Activated CD4-positive, alpha-beta T cell treated with anti-CD3 and anti-CD28 coated beads, Interleukin-2, amount 50 U/mL, for 4 hours (primary cell): ENCODE results near the gene PNPO.
A peak's percentile ranks its signal among the peaks of the same experiment; 100 is the strongest.

Experiments used
- DNase-seq, 2 experiments: peaks; one replicate each; pipeline ENCODE4 v3.0.0-alpha.2; 2020

The PNPO gene

DNA sequence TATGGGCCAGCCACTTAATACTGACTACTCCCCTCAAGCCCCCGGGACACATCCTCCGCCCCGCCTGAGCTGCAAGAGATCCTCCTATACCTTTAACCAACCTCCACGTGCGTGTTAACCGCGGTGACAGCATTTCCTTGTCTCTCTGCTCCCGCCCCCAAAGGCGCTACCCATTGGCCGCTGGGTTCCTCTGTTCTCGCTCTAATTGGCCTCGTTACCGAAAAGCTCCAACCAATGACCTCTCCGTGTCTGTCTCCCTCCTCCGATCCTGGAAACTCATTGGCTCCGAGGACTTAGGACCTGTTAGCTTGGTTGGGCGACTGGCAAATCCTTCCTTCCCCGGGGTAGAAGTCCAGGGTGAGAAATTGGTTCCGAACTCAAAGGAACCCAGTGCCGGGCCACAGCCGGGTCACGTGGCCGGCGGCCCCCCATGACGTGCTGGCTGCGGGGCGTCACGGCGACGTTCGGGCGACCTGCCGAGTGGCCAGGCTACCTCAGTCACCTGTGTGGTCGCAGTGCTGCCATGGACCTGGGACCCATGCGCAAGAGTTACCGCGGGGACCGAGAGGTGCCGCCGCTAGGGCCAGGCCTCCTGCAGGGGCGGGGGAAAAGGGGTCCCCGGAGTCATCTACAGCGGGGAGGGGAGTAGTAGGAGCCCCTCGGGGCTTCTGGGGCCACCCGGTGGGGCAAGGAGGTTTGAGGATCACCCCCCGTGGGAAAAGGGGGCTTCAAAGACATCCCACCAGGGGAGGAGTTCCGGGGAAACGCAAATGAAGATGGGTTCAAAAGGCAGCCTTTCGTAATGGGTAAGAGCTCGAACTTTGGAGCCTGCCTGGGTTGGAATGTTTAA, at the start of gene PNPO:
Gene PNPO (plus strand): TSS at position 326 of the 850 bp plus-strand sequence. CDS start 105 bp downstream, at position 431.
- DNase-seq: peak; percentile 92 to 94

- DNase-seq: no peak
These were observed 46.6 kb upstream of the PNPO start for GRCh38 chr17:47894498-47895346.

- DNase-seq: peak; percentile 8 to 20
These were observed 46.0 kb upstream of the PNPO start for GRCh38 chr17:47895347-47895855.

- DNase-seq: peak; percentile 99
These were observed 45.3 kb upstream of the PNPO start, which contains the start of gene SP2 for GRCh38 chr17:47895856-47896671. SP2 (plus strand) TSS chr17:47896236; CDS start chr17:47896287, 51 bp downstream.

- DNase-seq: no peak
These were observed 44.5 kb upstream of the PNPO start for GRCh38 chr17:47896672-47897490.

- DNase-seq: no peak
These were observed 43.8 kb upstream of the PNPO start for GRCh38 chr17:47897561-47897960.

GRCh38 chr17:47898241-47898640, 43.1 kb upstream of the PNPO start:
- DNase-seq: no peak

DNA sequence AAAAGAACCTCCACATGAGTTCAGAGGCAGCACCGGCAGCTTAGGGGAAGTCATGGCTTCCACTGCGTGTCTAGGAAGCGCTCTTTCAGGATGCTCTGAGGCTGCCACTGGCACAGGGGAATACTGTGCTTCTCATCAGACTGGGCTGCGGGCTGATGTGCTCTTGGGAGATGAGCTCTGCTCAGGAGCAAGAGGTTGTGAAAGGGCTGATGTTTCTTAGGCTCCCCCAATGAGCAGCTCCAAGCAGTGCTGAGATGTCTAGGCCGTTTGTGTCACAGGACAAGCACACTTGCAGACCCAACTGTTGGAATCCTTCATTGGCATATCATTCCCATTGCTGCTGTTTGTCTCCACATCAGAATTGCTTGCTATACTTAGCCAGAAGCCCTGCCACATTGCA, 41.7 kb upstream of the PNPO start:
- no peak for DNase-seq

GRCh38 chr17:47901423-47901822, 39.9 kb upstream of the PNPO start:
- no peak for DNase-seq

DNA sequence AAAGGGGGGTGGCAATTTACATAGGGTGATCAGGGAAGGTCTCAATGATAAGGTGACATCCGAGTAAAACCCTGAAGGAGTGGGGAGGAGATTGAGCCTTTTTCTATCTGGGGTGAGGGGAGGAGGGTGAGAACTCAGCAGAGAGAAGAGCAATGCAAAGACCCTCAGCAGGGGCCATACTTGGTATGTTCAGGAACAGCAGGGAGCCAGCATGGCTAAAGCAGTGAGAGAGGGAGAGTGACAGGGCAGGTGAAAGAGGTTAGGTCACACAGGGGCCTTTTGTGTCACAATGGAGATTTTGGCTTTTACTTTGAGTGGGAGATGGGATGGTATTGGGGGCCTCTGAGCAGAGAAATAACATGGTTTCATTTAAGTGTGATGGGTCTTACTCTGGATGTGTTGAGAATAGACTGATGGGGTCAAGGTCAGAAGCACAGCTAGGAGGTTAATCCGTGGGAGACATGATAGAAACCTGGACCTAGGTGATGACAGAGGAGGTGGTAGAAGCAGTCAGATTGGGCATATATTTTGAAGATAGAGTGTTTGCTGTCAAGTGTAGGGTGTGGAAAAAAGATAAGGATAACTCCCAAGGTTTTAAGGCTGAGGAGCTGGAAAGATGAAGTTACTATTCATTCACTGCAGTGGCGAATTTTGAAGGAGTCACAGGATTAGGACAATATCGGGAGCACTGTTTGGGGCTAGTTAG, 39.2 kb upstream of the PNPO start:
- DNase-seq: no peak

GRCh38 chr17:47905221-47905733, 36.1 kb upstream of the PNPO start:
- no peak for DNase-seq

DNA sequence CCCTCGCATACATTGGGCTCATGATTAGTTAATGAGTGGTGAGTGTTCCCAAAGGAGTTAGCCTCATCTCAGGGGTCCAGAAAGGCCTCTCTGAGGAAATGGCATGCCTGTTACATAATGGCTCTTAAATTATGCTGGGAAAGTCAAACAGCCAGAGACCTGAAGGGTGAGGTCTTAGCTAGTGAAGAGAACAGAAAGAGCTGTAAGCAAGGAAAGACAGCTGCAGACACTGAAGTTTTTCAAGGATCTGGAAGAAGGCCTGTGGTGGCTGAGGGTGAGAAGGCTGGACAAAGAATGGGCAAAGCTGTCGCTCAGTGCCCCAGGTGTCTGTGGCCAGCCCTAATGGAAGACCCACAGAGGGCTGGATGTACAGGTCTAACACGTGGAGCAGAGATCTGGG, 34.9 kb upstream of the PNPO start:
- no peak for DNase-seq

DNA sequence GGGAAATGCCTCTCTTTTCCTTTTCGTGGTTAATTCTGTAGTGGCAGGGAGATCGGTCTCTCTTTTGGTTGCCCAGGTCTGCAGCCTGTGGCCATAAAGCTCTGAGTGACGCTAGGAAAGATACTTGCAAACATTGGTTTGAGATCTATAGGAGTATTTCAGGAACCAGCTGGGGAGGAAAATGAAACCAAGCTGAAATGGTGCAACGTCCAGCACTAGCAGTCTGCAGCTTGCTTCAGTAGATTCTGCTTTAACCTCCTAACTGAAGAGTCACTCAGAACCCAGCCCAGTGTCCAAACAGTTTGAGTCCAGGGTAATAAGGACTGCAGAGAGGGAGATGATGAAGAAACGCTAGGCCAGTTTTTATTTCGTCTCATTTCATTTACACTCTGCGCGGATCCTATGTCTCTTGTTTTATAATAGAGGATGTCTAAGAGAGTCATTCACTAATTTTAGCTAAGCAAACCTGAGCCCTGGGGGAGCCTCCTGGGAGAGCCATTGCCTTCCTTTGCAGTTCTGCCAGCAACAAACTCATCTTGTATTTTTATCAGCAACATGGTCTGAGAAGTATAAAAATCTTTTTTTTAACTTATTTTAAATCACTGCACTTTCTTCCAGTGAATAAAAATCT, 33.3 kb upstream of the PNPO start:
- no peak for DNase-seq

GRCh38 chr17:47913050-47913449, 28.3 kb upstream of the PNPO start:
- no peak for DNase-seq

GRCh38 chr17:47914306-47914948, 26.9 kb upstream of the PNPO start:
- no peak for DNase-seq

GRCh38 chr17:47915776-47916398, 25.5 kb upstream of the PNPO start:
- DNase-seq: no peak

DNA sequence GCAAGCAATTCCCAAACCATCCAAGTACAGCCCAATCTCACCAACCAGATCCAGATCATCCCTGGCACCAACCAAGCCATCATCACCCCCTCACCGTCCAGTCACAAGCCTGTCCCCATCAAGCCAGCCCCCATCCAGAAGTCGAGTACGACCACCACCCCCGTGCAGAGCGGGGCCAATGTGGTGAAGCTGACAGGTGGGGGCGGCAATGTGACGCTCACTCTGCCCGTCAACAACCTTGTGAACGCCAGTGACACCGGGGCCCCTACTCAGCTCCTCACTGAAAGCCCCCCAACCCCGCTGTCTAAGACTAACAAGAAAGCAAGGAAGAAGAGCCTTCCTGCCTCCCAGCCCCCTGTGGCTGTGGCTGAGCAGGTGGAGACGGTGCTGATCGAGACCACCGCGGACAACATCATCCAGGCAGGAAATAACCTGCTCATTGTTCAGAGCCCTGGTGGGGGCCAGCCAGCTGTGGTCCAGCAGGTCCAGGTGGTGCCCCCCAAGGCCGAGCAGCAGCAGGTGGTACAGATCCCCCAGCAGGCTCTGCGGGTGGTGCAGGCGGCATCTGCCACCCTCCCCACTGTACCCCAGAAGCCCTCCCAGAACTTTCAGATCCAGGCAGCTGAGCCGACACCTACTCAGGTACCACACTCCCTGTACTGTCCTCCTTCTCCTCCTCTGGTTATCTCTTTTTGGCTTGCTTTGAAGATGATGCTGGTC, 24.7 kb upstream of the PNPO start:
- no peak for DNase-seq

GRCh38 chr17:47917581-47917980, 23.8 kb upstream of the PNPO start:
- no peak for DNase-seq

DNA sequence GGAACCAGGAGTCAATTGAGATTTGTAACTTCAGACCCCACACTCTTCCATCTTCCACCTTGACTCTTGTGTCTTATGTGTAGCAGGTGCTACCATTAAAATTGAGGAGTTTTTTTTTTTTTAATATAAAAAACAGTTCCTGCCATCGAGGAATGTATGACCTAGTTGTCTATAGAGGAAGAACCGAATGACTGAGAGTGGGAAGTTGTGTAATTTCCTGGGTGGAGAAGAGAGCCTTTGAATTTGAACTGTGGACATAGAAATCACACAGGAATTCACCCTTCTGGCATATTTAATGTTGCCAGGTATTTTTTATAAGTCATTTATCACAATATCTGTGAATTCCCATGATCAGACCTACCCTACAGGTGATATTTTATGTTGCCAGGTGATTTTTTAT, 23.4 kb upstream of the PNPO start:
- DNase-seq: no peak
